Measurements from ENCODE around the gene MAOA.

DNA sequence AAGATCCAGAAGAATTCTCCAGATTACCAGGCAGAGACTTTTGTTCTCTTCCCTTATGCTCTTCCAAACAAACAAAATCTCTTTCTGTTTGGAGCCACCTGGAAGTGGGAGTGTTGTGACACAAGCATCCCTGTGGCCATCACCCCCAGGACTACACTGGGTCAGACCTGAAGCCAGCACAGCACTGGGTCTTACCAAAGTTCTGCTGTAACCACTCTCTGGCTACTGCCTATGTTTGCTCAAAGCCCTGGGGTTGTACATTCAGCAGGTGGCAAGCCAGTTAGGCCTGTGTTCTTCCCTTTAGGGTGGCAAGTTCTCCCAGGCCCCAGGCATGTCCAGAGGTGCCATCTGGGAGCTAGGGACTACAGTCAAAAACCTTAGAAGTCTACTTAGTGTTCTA is 43.7 kb upstream of the MAOA start:
- TF ChIP-seq FOXS1 (CRISPR knock-in tag; IDR thresholded peaks at IDR 0.05) (no peak), JUN (IDR thresholded peaks at IDR 0.05) (no peak), CHD2 (IDR thresholded peaks at IDR 0.05; ENCODE audit: low read length, partially characterized antibody) (no peak)
- TF ChIP-seq, protein P1, sequence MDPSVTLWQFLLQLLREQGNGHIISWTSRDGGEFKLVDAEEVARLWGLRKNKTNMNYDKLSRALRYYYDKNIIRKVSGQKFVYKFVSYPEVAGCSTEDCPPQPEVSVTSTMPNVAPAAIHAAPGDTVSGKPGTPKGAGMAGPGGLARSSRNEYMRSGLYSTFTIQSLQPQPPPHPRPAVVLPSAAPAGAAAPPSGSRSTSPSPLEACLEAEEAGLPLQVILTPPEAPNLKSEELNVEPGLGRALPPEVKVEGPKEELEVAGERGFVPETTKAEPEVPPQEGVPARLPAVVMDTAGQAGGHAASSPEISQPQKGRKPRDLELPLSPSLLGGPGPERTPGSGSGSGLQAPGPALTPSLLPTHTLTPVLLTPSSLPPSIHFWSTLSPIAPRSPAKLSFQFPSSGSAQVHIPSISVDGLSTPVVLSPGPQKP (IDR thresholded peaks at IDR 0.05; ENCODE audit: low read depth, low read length), result no peak
- TF ChIP-seq, protein P2, sequence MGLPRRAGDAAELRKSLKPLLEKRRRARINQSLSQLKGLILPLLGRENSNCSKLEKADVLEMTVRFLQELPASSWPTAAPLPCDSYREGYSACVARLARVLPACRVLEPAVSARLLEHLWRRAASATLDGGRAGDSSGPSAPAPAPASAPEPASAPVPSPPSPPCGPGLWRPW (IDR thresholded peaks at IDR 0.05), result no peak
- TF ChIP-seq, protein P3, sequence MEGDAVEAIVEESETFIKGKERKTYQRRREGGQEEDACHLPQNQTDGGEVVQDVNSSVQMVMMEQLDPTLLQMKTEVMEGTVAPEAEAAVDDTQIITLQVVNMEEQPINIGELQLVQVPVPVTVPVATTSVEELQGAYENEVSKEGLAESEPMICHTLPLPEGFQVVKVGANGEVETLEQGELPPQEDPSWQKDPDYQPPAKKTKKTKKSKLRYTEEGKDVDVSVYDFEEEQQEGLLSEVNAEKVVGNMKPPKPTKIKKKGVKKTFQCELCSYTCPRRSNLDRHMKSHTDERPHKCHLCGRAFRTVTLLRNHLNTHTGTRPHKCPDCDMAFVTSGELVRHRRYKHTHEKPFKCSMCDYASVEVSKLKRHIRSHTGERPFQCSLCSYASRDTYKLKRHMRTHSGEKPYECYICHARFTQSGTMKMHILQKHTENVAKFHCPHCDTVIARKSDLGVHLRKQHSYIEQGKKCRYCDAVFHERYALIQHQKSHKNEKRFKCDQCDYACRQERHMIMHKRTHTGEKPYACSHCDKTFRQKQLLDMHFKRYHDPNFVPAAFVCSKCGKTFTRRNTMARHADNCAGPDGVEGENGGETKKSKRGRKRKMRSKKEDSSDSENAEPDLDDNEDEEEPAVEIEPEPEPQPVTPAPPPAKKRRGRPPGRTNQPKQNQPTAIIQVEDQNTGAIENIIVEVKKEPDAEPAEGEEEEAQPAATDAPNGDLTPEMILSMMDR (IDR thresholded peaks at IDR 0.05), result no peak
- TF ChIP-seq, protein P4, sequence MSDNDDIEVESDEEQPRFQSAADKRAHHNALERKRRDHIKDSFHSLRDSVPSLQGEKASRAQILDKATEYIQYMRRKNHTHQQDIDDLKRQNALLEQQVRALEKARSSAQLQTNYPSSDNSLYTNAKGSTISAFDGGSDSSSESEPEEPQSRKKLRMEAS (IDR thresholded peaks at IDR 0.05), result no peak

Data from A549 (cell line).